HG02884 (cell line): ENCODE measurements around the gene ZNF823.

Source experiments
- ATAC-seq: cut with Tn5 transposase; IDR thresholded peaks from one replicate; pipeline ENCODE4 v1.9.1; 2021; ENCODE audit warnings: mild to moderate bottlenecking, moderate library complexity; ENCODE audit not compliant: unreplicated experiment

The ZNF823 gene

DNA sequence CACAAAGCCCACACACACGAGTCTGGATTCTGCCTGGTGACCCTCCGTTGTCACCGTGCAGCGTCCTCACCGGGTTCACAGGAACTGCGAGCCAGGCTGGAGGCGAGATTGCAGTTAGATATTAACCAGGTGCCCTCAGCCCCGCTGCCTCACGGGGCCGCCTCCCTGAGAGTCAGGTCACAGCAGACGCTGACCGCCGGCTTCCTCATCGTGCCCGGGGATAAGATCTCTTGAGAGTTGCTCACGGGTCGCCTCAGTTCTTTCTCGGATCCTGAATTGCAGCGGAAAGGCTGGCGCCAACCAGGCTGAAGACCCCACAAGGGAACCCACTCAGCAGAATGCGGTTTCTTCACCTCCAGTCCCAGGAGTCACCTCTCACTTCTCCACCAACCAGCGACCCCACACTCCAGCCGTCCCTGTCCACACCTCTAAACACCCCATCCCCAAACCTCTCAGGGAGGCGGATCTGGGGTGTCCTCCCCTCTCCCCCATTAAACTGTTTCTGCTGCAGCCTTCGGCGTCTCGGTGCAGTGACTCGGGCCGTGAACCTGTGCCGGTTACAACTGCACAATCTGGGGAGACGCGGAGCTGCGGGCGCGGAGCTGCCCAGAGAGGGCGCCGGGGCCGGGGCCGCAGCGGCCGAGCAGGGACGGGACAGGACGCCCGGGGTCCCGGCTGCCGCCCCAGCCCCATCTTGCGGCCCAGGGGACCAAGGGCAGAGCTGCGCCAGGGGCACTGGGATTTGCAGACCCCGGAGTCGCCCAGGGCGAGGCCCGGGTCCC, 591 bp downstream of the ZNF823 start:
- peak; percentile 23 for ATAC-seq

DNA sequence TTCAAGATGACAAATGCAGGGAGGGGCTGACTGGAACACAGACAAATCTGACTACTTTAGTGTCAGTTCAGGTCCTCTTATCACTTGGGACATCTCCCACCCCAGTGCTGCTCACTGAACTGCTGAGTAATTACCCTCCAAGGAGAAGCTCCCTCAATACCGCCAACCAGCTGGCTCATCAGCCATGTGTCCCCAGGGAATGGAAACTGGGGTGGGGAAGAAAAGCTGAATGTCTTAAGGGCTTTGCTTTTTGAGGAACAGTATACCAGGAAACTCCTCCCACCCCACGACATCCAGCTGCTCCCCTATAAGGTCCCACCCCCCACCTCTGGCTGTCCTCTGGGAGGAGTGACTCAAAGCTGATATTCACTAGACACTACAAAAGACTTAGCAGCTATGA, 2.0 kb downstream of the ZNF823 start:
- ATAC-seq, result no peak

DNA sequence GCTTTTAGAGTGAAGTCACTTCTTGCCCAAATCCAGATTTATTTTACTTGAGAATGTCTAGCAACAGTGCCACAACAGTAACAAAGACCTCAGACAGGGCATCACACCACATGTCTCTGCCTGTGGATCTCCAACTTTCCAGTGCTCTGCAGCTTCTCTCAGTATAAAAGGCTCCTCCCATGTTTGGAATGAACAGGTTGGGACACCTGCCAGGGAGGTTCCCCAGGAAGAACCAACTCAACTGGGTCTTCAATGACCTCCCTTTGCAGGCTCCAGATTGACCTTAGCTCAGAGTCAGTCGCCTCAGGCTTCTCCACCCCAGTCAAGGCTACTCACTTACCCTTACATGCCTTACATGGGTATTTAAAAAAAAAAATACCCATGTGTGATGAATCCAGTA, 3.4 kb downstream of the ZNF823 start:
- ATAC-seq, result no peak

- ATAC-seq, result no peak
Measured at GRCh38 chr19:11729586-11729985, 9.2 kb downstream of the ZNF823 start.

- ATAC-seq, result no peak
Measured at GRCh38 chr19:11722414-11722813, 16.3 kb downstream of the ZNF823 start.

DNA sequence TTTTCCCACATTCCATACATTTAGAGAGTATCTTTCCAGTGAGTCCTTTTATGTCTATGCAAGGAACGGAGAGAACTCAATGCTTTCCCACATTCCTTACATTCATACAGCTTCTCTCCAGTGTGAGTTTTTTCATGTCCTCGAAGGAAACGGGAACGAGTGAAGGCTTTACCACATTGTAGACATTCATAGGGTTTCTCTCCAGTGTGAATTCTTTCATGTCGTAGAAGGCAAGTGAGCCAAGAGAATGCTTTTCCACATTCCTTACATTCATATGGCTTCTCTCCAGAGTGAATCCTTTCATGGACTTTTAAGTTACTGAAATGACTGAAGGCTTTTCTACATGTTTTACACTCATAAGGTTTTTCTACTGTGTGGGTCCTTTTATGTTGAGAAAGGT, 17.1 kb downstream of the ZNF823 start:
- no peak for ATAC-seq

- ATAC-seq, result no peak
Measured at GRCh38 chr19:11710313-11710712, 28.4 kb downstream of the ZNF823 start.

DNA sequence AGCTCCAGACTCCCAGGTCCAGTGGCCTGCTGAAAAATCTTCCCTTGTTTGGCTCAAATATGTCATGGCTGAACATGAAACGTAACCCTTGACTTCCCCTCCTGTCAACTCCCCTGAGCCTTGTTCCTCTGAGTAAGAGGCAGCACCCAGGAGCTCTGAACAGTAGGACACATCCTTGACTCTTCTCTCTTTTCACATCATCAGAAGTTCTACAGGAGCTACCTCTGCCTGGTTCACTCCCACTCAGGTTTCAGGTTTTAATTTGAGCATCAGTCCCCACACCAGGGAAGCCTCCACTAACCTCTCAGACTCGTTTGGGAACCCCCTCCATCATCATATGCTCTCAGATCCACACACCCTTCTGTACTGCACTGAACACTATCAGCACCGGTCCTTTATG, 30.3 kb downstream of the ZNF823 start:
- no peak for ATAC-seq

- no peak for ATAC-seq
Measured at GRCh38 chr19:11705474-11705873, 33.3 kb downstream of the ZNF823 start.

GRCh38 chr19:11704626-11705025, 34.1 kb downstream of the ZNF823 start:
- ATAC-seq, result no peak

DNA sequence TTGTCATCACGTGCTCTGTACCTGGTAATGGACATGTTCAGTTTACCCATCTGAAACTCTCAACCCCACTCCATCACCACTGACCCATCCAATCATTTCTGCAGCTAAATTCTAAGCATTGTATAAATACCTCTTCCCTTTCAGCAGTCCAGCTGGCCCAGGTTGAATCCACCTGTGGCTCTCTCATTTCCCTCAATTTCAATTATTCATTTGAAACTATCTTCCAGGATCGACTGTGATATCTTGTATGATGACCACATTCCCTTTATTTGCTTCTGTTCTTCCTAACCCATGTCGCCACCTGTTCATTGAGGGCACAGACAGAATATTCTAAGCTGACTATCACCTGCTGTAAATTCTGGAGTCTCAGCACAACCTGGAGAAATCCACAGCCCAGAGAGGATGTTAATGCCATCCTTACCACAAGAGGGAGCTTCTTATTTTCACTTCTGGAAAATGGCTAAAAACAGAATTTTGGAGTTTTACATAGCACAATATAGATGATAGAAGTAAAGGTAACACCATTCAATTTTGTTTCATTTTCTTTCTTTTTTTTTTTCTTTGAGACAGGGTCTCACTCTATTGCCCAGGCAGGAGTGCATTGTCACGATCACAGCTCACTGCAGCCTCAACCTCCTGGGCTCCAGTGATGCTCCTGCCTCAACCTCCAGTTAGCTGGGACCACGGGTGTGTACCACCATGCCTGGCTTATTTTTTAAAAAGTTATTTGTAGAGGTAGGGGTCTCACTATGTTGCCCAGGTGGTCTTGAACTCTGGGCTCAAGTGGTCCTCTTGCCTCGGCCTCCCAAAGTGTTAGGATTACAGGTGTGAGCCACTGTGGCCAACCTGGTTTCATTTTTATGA, 38.6 kb downstream of the ZNF823 start:
- no peak for ATAC-seq

- no peak for ATAC-seq
Measured at GRCh38 chr19:11698231-11698630, 40.5 kb downstream of the ZNF823 start.

DNA sequence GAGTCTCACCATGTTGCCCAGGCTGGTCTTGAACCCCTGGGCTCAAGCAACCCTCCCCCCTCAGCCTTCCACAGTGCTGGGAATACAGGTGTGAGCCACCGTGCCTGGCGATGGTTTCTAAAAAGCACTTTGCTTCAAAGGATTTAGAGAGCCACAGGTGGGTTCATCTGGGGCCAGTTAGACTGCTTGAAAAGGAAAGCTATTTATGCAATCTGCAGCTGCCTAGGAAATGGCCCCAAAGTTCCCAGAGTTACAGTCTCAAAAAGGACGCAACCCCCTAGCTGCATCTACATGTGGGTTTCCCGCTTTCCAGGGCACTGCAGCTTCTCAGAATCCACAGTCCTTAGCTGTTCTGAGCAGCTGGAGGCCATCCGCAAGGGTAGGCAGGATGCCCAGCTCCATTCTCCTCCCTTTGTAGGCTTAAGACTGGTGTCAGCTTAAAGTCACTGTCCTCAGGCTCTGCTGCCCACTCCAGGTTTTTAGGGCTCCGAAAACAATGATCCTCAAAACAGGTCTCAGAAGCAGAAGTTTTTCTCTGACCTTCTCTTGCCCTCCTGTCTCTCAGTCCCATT, 41.4 kb downstream of the ZNF823 start:
- no peak for ATAC-seq

DNA sequence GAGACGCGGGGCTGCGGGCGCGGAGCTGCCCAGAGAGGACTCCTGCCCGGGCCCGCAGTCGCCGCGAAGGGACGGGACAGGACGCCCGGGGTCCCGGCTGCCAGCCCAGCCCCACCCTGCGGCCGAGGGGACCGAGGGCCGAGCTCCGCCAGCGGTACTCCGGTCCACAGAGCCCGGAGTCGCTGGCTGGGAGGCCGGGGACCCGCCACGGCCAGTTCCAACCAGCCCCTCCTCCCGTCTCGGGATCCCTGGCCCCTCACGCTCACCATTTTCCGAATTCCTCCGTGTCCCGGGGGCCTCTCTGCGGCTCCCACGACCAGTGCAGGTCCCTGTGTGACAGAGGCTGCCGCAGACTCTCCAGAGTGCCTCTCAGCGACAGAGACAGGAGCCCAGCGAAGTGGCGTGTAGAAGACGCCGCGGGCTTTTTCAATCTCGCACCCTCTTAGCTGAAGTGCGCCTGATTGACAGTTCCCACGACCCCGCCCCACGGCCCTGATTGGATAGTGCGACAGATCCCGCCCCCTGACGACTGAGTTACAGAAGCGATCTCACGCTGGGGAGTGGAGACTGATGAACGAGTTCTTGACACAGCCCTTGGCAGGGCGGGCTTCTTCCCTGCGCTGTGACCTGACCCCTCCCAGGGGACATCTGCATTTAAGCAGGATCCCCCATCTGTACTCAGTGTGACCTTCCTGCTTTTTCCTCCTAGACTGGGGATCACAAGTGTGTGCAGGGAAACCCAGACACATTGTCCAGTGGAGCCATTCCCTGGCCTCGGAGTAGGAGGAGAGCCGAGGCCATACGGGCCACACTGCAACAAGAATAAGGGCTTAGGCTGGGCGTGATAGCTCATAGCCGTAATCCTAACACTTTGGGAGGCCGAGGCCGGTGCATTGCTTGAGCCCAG, 44.0 kb downstream of the ZNF823 start:
- peak; percentile 84 for ATAC-seq

GRCh38 chr19:11693505-11694499, 44.9 kb downstream of the ZNF823 start:
- no peak for ATAC-seq

GRCh38 chr19:11692127-11692790, 46.5 kb downstream of the ZNF823 start:
- ATAC-seq, result no peak

GRCh38 chr19:11685676-11686650, 52.8 kb downstream of the ZNF823 start:
- no peak for ATAC-seq
